Stimulated activated CD4-positive, alpha-beta T cell treated with anti-CD3 and anti-CD28 coated beads, Interleukin-1b, Interleukin-23, amount 100 ng/mL, for 1 hour (primary cell): ENCODE results near the gene PGM2L1.
"Not testable (repeated sequence)": the region's sequence is repeated elsewhere in the genome, so short reads cannot be mapped to it uniquely, and the experiment has no call there.

Source experiments
- DNase-seq, 2 donors: peaks; one replicate each; pipeline ENCODE4 v3.0.0-alpha.2; 2020; ENCODE audit warnings: low read depth in 2 of 2

Gene PGM2L1

GRCh38 chr11:74338963-74339362 lies 59.3 kb downstream of the PGM2L1 start:
- DNase-seq = no peak

GRCh38 chr11:74333193-74333592 lies 65.0 kb downstream of the PGM2L1 start:
- DNase-seq = no peak

- DNase-seq = no peak
Measured at GRCh38 chr11:74332291-74332690, 65.9 kb downstream of the PGM2L1 start.

- not testable (repeated sequence) for DNase-seq
Measured at GRCh38 chr11:74331000-74331399, 67.2 kb downstream of the PGM2L1 start.

- no peak for DNase-seq
Measured at GRCh38 chr11:74330075-74330858, 68.0 kb downstream of the PGM2L1 start.

GRCh38 chr11:74327076-74327475 lies 71.2 kb downstream of the PGM2L1 start:
- no peak for DNase-seq

- no peak for DNase-seq
Measured at GRCh38 chr11:74326665-74327064, 71.6 kb downstream of the PGM2L1 start.

GRCh38 chr11:74325649-74326645 lies 72.3 kb downstream of the PGM2L1 start:
- DNase-seq = no peak

- no peak for DNase-seq
Measured at GRCh38 chr11:74322667-74323066, 75.6 kb downstream of the PGM2L1 start.

- no peak for DNase-seq
Measured at GRCh38 chr11:74321487-74322188, 76.6 kb downstream of the PGM2L1 start.

- no peak for DNase-seq
Measured at GRCh38 chr11:74320538-74320937, 77.7 kb downstream of the PGM2L1 start.

- DNase-seq = no peak
Measured at GRCh38 chr11:74319139-74319816, 79.0 kb downstream of the PGM2L1 start.

GRCh38 chr11:74318241-74318932 lies 79.8 kb downstream of the PGM2L1 start:
- DNase-seq = no peak

- no peak for DNase-seq
Measured at GRCh38 chr11:74316772-74317505, 81.3 kb downstream of the PGM2L1 start.

GRCh38 chr11:74312326-74312725 lies 85.9 kb downstream of the PGM2L1 start:
- DNase-seq = no peak

GRCh38 chr11:74311352-74311926 lies 86.8 kb downstream of the PGM2L1 start, which contains the start of gene P4HA3:
Gene P4HA3 (minus strand): TSS chr11:74311640. CDS start chr11:74311611, 29 bp downstream.
- peak in 1 of 2 donors; percentile 32 for DNase-seq

- no peak for DNase-seq
Measured at GRCh38 chr11:74310857-74311256, 87.4 kb downstream of the PGM2L1 start.

- no peak for DNase-seq
Measured at GRCh38 chr11:74307434-74307833, 90.8 kb downstream of the PGM2L1 start.

- DNase-seq = no peak
Measured at GRCh38 chr11:74306435-74307175, 91.6 kb downstream of the PGM2L1 start.
